ENCODE data around the gene TRIM45. TPM values are rescaled to one million over a fixed set of nuclear protein-coding genes. Genes with fewer than 3 reads are reported as not detected.
A peak's percentile ranks its signal among the peaks of the same experiment; 100 is the strongest.

The TRIM45 gene
- total RNA-seq, 1 donor from 2014 or later = 50.9 TPM

GRCh38 chr1:117061986-117062415, 59.5 kb downstream of the TRIM45 start:
- no peak for TF ChIP-seq CTCF (IDR thresholded peaks at IDR 0.05; ENCODE audit: unreplicated experiment)

More at GRCh38 chr1:117061986-117062415, 59.5 kb downstream of the TRIM45 start:
- peaks cover 11% of the 10 kb centered on the region for H3K36me3 Mint-ChIP-seq (ENCODE audit: insufficient read depth)
- no peak for DNase-seq (ENCODE audit: low spot score, unreplicated experiment)
- H3K27ac Mint-ChIP-seq = no peak overlapping the region
- H3K4me3 Mint-ChIP-seq (ENCODE audit: low read depth) = no peak overlapping the region
- peaks cover 19% of the 10 kb centered on the region for H3K4me1 Mint-ChIP-seq (ENCODE audit: low read depth)
- H3K27me3 Mint-ChIP-seq = no peaks in the 10 kb centered on the region
- H3K9me3 Mint-ChIP-seq (ENCODE audit: low read depth) = no peaks in the 10 kb centered on the region

Small RNA genes within 50 kb of the gene (microRNA-seq; reads per million reads assigned to microRNA genes)
- gene MIR942 (ENCODE audit: borderline number of aligned reads, unreplicated experiment) = 32.2 reads per million, percentile 38 among the genes with 10 or more reads in this experiment

Other genes with a start within 250 kb of the TRIM45 start
- gene PTGFRN, start 211.8 kb downstream of the TRIM45 start, total RNA-seq = 42.9 and 49.0 TPM in 2 replicates
- gene CD101, start 120.0 kb downstream of the TRIM45 start, total RNA-seq = 2.8 and 3.3 TPM in 2 replicates
- 57.0 and 58.4 TPM in 2 replicates for gene TTF2, start 61.4 kb downstream of the TRIM45 start, total RNA-seq
- gene VTCN1, start 89.2 kb upstream of the TRIM45 start, total RNA-seq = 1.4 and 1.8 TPM in 2 replicates
- gene MAN1A2, start 245.7 kb upstream of the TRIM45 start, total RNA-seq = 66.5 and 67.7 TPM in 2 replicates